Measurements from ENCODE around the gene CDHR3. TPM values are rescaled to one million over a fixed set of nuclear protein-coding genes. Genes with fewer than 3 reads are reported as not detected.

Gene CDHR3
- polyA plus RNA-seq, 2 donors = 0.66 to 0.88 TPM

DNA sequence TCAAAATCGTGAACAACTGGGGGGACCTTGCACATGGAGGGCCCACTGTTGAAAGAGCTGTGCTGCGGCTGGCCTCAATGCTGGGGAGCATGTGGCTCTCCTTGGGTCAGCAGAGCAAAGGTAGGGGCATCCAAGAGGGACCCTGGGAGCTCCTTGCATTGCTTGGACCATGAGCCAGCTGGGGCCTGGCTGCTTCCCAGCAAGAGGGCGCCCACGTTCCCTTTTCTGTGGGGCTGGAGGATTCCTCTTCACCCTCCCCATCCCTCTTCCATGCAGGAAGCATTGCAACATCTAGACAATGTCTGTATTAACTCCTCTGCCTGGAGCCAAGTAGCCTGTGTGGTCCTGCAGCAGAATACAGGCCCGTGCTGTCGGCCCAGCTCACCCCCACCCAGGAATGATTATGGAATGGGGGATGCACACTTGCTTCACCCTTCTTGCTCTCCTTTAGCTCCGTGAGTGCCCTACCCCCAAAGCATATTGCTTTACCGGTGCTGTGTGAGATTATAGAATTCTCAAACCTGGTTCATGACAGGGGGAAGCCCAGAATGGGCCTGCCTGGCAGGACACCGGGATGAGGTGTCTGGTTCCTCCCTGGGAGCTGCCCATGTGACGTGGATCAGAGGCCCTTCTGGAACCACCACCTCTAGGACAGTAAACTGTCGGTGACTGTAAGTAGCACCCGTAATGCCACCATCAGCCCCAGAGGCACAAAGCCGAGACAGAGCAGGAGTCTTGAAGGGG lies 87.1 kb downstream of the CDHR3 start:
- WGBS, 2 donors = 52 to 61% methylated on average over 13 of the region's 13 CpGs
- Histone ChIP-seq H3K9me3 (ENCODE audit: control insufficient read depth in 2 of 2, insufficient read depth in 1 of 2, low read depth in 1 of 2, low read length in 1 of 2) (no peaks in the 10 kb centered on the region), H3K27me3 (ENCODE audit: control insufficient read depth in 1 of 2, insufficient read depth in 2 of 2, low read length in 2 of 2) (no peaks in the 10 kb centered on the region), H3K36me3 (ENCODE audit: control insufficient read depth in 2 of 2, insufficient read depth in 2 of 2, low read length in 1 of 2) (no peaks in the 10 kb centered on the region), H3K4me1 (ENCODE audit: control insufficient read depth in 2 of 2, insufficient read depth in 2 of 2, low read length in 1 of 2) (peaks cover 2 to 16% of the 10 kb centered on the region in 2 donors), H3K4me3 (ENCODE audit: low read depth in 1 of 2, low read length in 2 of 2) (no peak overlapping the region), H3K27ac (ENCODE audit: low read depth in 2 of 2, low read length in 1 of 2) (peak overlapping the region; percentile 66 to 80)

- H3K4me1 ChIP-seq (ENCODE audit: control insufficient read depth in 2 of 2, insufficient read depth in 2 of 2, low read length in 1 of 2) = peaks cover 2 to 16% of the 10 kb centered on the region in 2 donors
- 39 to 50% methylated on average over 5 of the region's 5 CpGs for WGBS, 2 donors
- no peaks in the 10 kb centered on the region for H3K9me3 ChIP-seq (ENCODE audit: control insufficient read depth in 2 of 2, insufficient read depth in 1 of 2, low read depth in 1 of 2, low read length in 1 of 2)
- H3K36me3 ChIP-seq (ENCODE audit: control insufficient read depth in 2 of 2, insufficient read depth in 2 of 2, low read length in 1 of 2) = no peaks in the 10 kb centered on the region
- no peaks in the 10 kb centered on the region for H3K27me3 ChIP-seq (ENCODE audit: control insufficient read depth in 1 of 2, insufficient read depth in 2 of 2, low read length in 2 of 2)
- H3K4me3 ChIP-seq (ENCODE audit: low read depth in 1 of 2, low read length in 2 of 2) = no peak overlapping the region
- peak overlapping the region; percentile 66 to 80 for H3K27ac ChIP-seq (ENCODE audit: low read depth in 2 of 2, low read length in 1 of 2)
Measured at GRCh38 chr7:106050746-106051117, 87.7 kb downstream of the CDHR3 start.

DNA sequence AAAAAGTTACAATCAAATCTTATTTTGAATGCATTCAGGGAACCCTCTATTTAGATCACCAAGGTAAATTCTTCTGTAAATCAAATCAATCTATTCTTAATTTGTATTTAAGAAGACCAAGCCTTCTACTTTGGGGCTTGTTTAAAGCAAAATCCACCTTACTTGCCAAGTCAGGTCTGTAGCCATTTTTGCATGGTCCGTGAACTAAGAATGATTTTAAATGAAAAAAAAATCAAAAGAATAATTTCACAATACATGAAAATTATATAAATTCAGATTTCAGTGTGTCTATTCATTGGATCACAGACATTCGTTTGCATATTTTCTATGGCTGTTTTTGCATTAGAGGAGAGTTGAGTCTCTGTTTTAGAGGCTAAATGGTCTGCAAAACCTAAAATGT lies 89.6 kb downstream of the CDHR3 start:
- Histone ChIP-seq H3K9me3 (ENCODE audit: control insufficient read depth in 2 of 2, insufficient read depth in 1 of 2, low read depth in 1 of 2, low read length in 1 of 2) (no peaks in the 10 kb centered on the region), H3K4me3 (ENCODE audit: low read depth in 1 of 2, low read length in 2 of 2) (no peak overlapping the region), H3K4me1 (ENCODE audit: control insufficient read depth in 2 of 2, insufficient read depth in 2 of 2, low read length in 1 of 2) (peaks cover 2 to 18% of the 10 kb centered on the region in 2 donors), H3K36me3 (ENCODE audit: control insufficient read depth in 2 of 2, insufficient read depth in 2 of 2, low read length in 1 of 2) (no peaks in the 10 kb centered on the region), H3K27me3 (ENCODE audit: control insufficient read depth in 1 of 2, insufficient read depth in 2 of 2, low read length in 2 of 2) (no peaks in the 10 kb centered on the region), H3K27ac (ENCODE audit: low read depth in 2 of 2, low read length in 1 of 2) (no peak overlapping the region)
- 84% methylated on average over 2 of the region's 2 CpGs for WGBS, 2 donors

DNA sequence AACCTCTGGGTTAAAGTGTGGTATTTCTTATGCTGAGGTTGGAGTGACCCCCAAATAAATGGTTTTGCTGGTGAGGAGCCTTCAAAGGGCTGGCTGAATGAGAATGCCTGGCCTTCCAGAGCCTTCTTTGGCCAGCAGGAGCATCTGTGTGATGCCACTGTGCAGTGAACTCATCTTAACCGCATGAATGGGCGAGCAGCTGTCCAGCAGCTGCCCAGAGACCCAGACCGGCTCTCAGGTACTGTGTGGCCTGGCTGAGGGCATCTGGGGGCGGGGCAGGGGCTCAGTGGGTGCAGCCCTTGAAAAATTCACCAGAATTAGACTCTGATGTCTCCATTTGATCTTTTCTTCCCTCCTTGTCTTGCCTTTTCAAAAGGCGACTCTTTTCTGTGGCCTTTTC lies 90.0 kb downstream of the CDHR3 start:
- Histone ChIP-seq H3K27me3 (ENCODE audit: control insufficient read depth in 1 of 2, insufficient read depth in 2 of 2, low read length in 2 of 2) (no peaks in the 10 kb centered on the region), H3K9me3 (ENCODE audit: control insufficient read depth in 2 of 2, insufficient read depth in 1 of 2, low read depth in 1 of 2, low read length in 1 of 2) (no peaks in the 10 kb centered on the region), H3K4me1 (ENCODE audit: control insufficient read depth in 2 of 2, insufficient read depth in 2 of 2, low read length in 1 of 2) (peaks cover 2 to 19% of the 10 kb centered on the region in 2 donors), H3K27ac (ENCODE audit: low read depth in 2 of 2, low read length in 1 of 2) (no peak overlapping the region), H3K36me3 (ENCODE audit: control insufficient read depth in 2 of 2, insufficient read depth in 2 of 2, low read length in 1 of 2) (no peaks in the 10 kb centered on the region), H3K4me3 (ENCODE audit: low read depth in 1 of 2, low read length in 2 of 2) (no peak overlapping the region)
- WGBS, 2 donors = 90 to 91% methylated on average over 5 of the region's 5 CpGs

GRCh38 chr7:106054156-106054910 lies 91.3 kb downstream of the CDHR3 start:
- Histone ChIP-seq H3K27ac (ENCODE audit: low read depth in 2 of 2, low read length in 1 of 2) (no peak overlapping the region), H3K4me1 (ENCODE audit: control insufficient read depth in 2 of 2, insufficient read depth in 2 of 2, low read length in 1 of 2) (peaks cover 2 to 23% of the 10 kb centered on the region in 2 donors), H3K36me3 (ENCODE audit: control insufficient read depth in 2 of 2, insufficient read depth in 2 of 2, low read length in 1 of 2) (no peaks in the 10 kb centered on the region), H3K27me3 (ENCODE audit: control insufficient read depth in 1 of 2, insufficient read depth in 2 of 2, low read length in 2 of 2) (no peaks in the 10 kb centered on the region), H3K9me3 (ENCODE audit: control insufficient read depth in 2 of 2, insufficient read depth in 1 of 2, low read depth in 1 of 2, low read length in 1 of 2) (no peaks in the 10 kb centered on the region), H3K4me3 (ENCODE audit: low read depth in 1 of 2, low read length in 2 of 2) (no peak overlapping the region)
- WGBS, 2 donors = 94% methylated on average over 11 of the region's 11 CpGs

GRCh38 chr7:106054971-106055532 lies 92.0 kb downstream of the CDHR3 start:
- H3K9me3 ChIP-seq (ENCODE audit: control insufficient read depth in 2 of 2, insufficient read depth in 1 of 2, low read depth in 1 of 2, low read length in 1 of 2) = no peaks in the 10 kb centered on the region
- H3K27ac ChIP-seq (ENCODE audit: low read depth in 2 of 2, low read length in 1 of 2) = no peak overlapping the region
- no peak overlapping the region for H3K4me3 ChIP-seq (ENCODE audit: low read depth in 1 of 2, low read length in 2 of 2)
- H3K36me3 ChIP-seq (ENCODE audit: control insufficient read depth in 2 of 2, insufficient read depth in 2 of 2, low read length in 1 of 2) = no peaks in the 10 kb centered on the region
- 79 to 88% methylated on average over 7 of the region's 7 CpGs for WGBS, 2 donors
- H3K4me1 ChIP-seq (ENCODE audit: control insufficient read depth in 2 of 2, insufficient read depth in 2 of 2, low read length in 1 of 2) = peaks cover 2 to 23% of the 10 kb centered on the region in 2 donors
- no peaks in the 10 kb centered on the region for H3K27me3 ChIP-seq (ENCODE audit: control insufficient read depth in 1 of 2, insufficient read depth in 2 of 2, low read length in 2 of 2)

DNA sequence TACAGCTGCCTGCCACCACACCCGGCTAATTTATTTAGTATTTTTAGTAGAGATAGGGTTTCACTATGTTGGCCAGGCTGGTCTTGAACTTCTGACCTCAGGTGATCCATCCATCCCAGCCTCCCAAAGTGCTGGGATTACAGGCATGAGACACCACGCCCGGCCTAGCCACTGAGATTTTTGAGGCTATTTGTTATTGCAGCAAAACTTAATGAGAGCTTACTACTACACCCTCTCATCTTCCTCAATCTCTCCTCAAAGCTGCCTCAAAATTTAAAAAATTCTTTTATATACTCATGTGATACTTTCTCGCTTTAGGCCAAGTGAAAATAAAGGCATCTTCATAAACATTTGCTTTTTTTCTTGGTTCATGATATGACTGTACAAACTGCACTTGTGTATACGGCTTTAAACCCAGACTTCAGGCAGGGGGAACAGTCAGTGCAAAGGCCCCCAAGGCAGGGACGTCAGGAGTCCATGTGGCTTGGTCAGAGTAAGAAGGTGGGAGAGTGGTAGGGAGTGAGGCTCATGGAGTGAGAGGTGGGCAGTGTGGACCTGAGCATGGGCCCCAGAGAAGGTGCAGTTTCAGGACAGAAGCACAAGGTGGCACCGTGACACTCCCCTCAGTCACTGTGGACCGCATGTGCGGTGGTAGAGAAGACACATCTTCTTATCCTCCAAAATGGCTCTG lies 93.6 kb downstream of the CDHR3 start:
- Histone ChIP-seq H3K36me3 (ENCODE audit: control insufficient read depth in 2 of 2, insufficient read depth in 2 of 2, low read length in 1 of 2) (no peaks in the 10 kb centered on the region), H3K4me1 (ENCODE audit: control insufficient read depth in 2 of 2, insufficient read depth in 2 of 2, low read length in 1 of 2) (peaks cover 0 to 24% of the 10 kb centered on the region in 2 donors), H3K27ac (ENCODE audit: low read depth in 2 of 2, low read length in 1 of 2) (no peak overlapping the region), H3K9me3 (ENCODE audit: control insufficient read depth in 2 of 2, insufficient read depth in 1 of 2, low read depth in 1 of 2, low read length in 1 of 2) (no peaks in the 10 kb centered on the region), H3K27me3 (ENCODE audit: control insufficient read depth in 1 of 2, insufficient read depth in 2 of 2, low read length in 2 of 2) (no peaks in the 10 kb centered on the region), H3K4me3 (ENCODE audit: low read depth in 1 of 2, low read length in 2 of 2) (no peak overlapping the region)
- WGBS, 2 donors = 42 to 50% methylated on average over 9 of the region's 9 CpGs

GRCh38 chr7:106057204-106057961 lies 94.3 kb downstream of the CDHR3 start:
- Histone ChIP-seq H3K9me3 (ENCODE audit: control insufficient read depth in 2 of 2, insufficient read depth in 1 of 2, low read depth in 1 of 2, low read length in 1 of 2) (no peaks in the 10 kb centered on the region), H3K36me3 (ENCODE audit: control insufficient read depth in 2 of 2, insufficient read depth in 2 of 2, low read length in 1 of 2) (no peaks in the 10 kb centered on the region), H3K27ac (ENCODE audit: low read depth in 2 of 2, low read length in 1 of 2) (peak overlapping the region; percentile 80 to 93), H3K27me3 (ENCODE audit: control insufficient read depth in 1 of 2, insufficient read depth in 2 of 2, low read length in 2 of 2) (no peaks in the 10 kb centered on the region), H3K4me3 (ENCODE audit: low read depth in 1 of 2, low read length in 2 of 2) (no peak overlapping the region), H3K4me1 (ENCODE audit: control insufficient read depth in 2 of 2, insufficient read depth in 2 of 2, low read length in 1 of 2) (peaks cover 0 to 28% of the 10 kb centered on the region in 2 donors)
- WGBS, 2 donors = 58 to 65% methylated on average over 10 of the region's 10 CpGs
